Thyroid gland (tissue), 4 donors: ENCODE data around the gene IL27RA. TPM values are rescaled to one million over a fixed set of nuclear protein-coding genes. Genes with fewer than 3 reads are reported as not detected.

ENCODE experiments used
- DNase-seq, 2 donors: peaks; one replicate each; pipeline ENCODE4 v3.0.0-alpha.2; 2019
- H3K27ac ChIP-seq, 3 donors: fragments of 200-600 bp; sonication (generic); 1 replicate in 2 of 3; 2 replicates in 1 of 3; pipeline ENCODE4 v1.5.1; 2016 to 2019; ENCODE audit warnings: mild to moderate bottlenecking in 1 of 3, moderate library complexity in 1 of 3
- H3K27me3 ChIP-seq: fragments of 200-600 bp; sonication (generic); one replicate; pipeline ENCODE4 v1.5.1; 2019
- H3K36me3 ChIP-seq, 2 donors: fragments of 200-600 bp; sonication (generic); one replicate each; pipeline ENCODE4 v1.5.1; 2016 to 2019
- H3K4me1 ChIP-seq, 2 donors: fragments of 200-600 bp; sonication (generic); one replicate each; pipeline ENCODE4 v1.5.1; 2017 to 2019
- H3K4me3 ChIP-seq, 3 donors: fragments of 200-600 bp; sonication (generic); replicated peaks in 1 of 3; 1 replicate in 2 of 3; 2 replicates in 1 of 3; pipeline ENCODE4 v1.5.1; 2016; ENCODE audit warnings: mild to moderate bottlenecking in 1 of 3
- H3K9me3 ChIP-seq: fragments of 200-600 bp; sonication (generic); one replicate; pipeline ENCODE4 v1.5.1; 2017
- CTCF ChIP-seq, 6 experiments: fragments of 200-600 bp in 3 of 6; fragments of 450-650 bp in 3 of 6; sonication (generic) in 3 of 6; IDR thresholded peaks; one replicate each; pipeline ENCODE4 v1.5.1; 2016 to 2019; ENCODE audit warnings: antibody characterized with exemption in 6 of 6, mild to moderate bottlenecking in 2 of 6, inconsistent platforms in 1 of 6, moderate library complexity in 1 of 6
- POLR2A ChIP-seq, 2 donors: fragments of 450-650 bp; IDR thresholded peaks; one replicate each; pipeline ENCODE4 v1.6.1; 2017; ENCODE audit warnings: antibody characterized with exemption in 2 of 2, mild to moderate bottlenecking in 2 of 2, moderate library complexity in 1 of 2
- WGBS, 2 donors: methylation state at CpG; one replicate each; pipeline ENCODE4 v1.1.5; 2017; 5-methylcytosine and 5-hydroxymethylcytosine counted together
- intact Hi-C: fragments of 100-400 bp; cut with DNase I; formaldehyde crosslinking; loops from one replicate; pipeline ENCODE4 v1.15.1; 2023
- total RNA-seq, 4 donors: library from RNA; depleted of rRNA; stranded (reverse); fragments of >200 nt; gene quantifications; one replicate each; pipeline ENCODE4 v1.2.3, GENCODE V29; 2016

IL27RA gene
- total RNA-seq, 4 donors from 2014 or later: 1.9 to 4.9 (median 3.4) TPM

GRCh38 chr19:14058182-14059092 lies 26.9 kb downstream of the IL27RA start:
- Histone ChIP-seq H3K4me3 (no peak overlapping the region), H3K36me3 (no peaks in the 10 kb centered on the region), H3K27me3 (no peaks in the 10 kb centered on the region), H3K27ac (no peak overlapping the region), H3K4me1 (peaks cover 16 to 45% of the 10 kb centered on the region in 2 donors), H3K9me3 (no peaks in the 10 kb centered on the region)
- intact Hi-C loops: no loop called here
- TF ChIP-seq CTCF (IDR thresholded peaks at IDR 0.05) (peak in 1 of 6 experiments; percentile 22), POLR2A (IDR thresholded peaks at IDR 0.05) (no peak)
- 50 to 57% methylated on average over 17 of the region's 17 CpGs for WGBS, 2 donors
- DNase-seq: no peak

- Histone ChIP-seq H3K36me3 (no peaks in the 10 kb centered on the region), H3K27me3 (no peaks in the 10 kb centered on the region), H3K27ac (no peak overlapping the region), H3K4me1 (peaks cover 16 to 45% of the 10 kb centered on the region in 2 donors), H3K9me3 (no peaks in the 10 kb centered on the region), H3K4me3 (no peak overlapping the region)
- WGBS, 2 donors: 36 to 61% methylated on average over 8 to 15 of the region's 15 CpGs
- DNase-seq: no peak
- TF ChIP-seq CTCF (IDR thresholded peaks at IDR 0.05) (peak in 2 of 6 experiments; percentile 24 to 47), POLR2A (IDR thresholded peaks at IDR 0.05) (no peak)
- intact Hi-C loops: no loop called here
These were observed 27.5 kb downstream of the IL27RA start for GRCh38 chr19:14059093-14059480.

- Histone ChIP-seq H3K27me3 (no peaks in the 10 kb centered on the region), H3K9me3 (no peaks in the 10 kb centered on the region), H3K4me3 (no peak overlapping the region), H3K4me1 (peaks cover 16 to 45% of the 10 kb centered on the region in 2 donors), H3K36me3 (no peaks in the 10 kb centered on the region), H3K27ac (no peak overlapping the region)
- TF ChIP-seq CTCF (IDR thresholded peaks at IDR 0.05) (no peak), POLR2A (IDR thresholded peaks at IDR 0.05) (no peak)
- intact Hi-C loops: no loop called here
- WGBS, 2 donors: 47 to 62% methylated on average over 8 of the region's 8 CpGs
- DNase-seq: no peak
These were observed 28.1 kb downstream of the IL27RA start for GRCh38 chr19:14059652-14060155.

GRCh38 chr19:14061081-14061749 lies 29.7 kb downstream of the IL27RA start:
- WGBS, 2 donors: 54 to 61% methylated on average over 9 of the region's 9 CpGs
- H3K4me3 ChIP-seq: peak overlapping the region in 2 of 3 donors; percentile 34 to 40
- intact Hi-C loops: no loop called here
- peak overlapping the region; percentile 68 to 87 (median 86) for H3K27ac ChIP-seq
- no peak for TF ChIP-seq CTCF (IDR thresholded peaks at IDR 0.05)
- no peak for TF ChIP-seq POLR2A (IDR thresholded peaks at IDR 0.05)
- peak; percentile 35 to 47 for DNase-seq
- H3K9me3 ChIP-seq: no peaks in the 10 kb centered on the region
- peaks cover 16 to 45% of the 10 kb centered on the region in 2 donors for H3K4me1 ChIP-seq
- no peaks in the 10 kb centered on the region for H3K27me3 ChIP-seq
- no peaks in the 10 kb centered on the region for H3K36me3 ChIP-seq
